K562 (cell line): ENCODE results near the gene NDUFS8. TPM values are rescaled to one million over a fixed set of nuclear protein-coding genes. Genes with fewer than 3 reads are reported as not detected.
A peak's percentile ranks its signal among the peaks of the same experiment; 100 is the strongest.

Experiments used
- ATAC-seq: fragments of 200-7000 bp; cut with Tn5 transposase; 3 replicates; pipeline ENCODE4 v1.9.1; 2020; ENCODE audit warnings: moderate library complexity
- BruUV-seq: library from RNA; stranded (reverse); fragments of 400-500 nt; replicated peaks from 2 replicates; lab custom pipeline; 2021; lab: Mats Ljungman, UMichigan
- CTCF ChIA-PET: fragments of 300-600 bp; formaldehyde crosslinking; extraction: SDS; loops from one replicate; lab custom pipeline; 2021; ENCODE audit warnings: low intra/inter-chr PET ratio; lab: Yijun Ruan, JAX
- POLR2A ChIA-PET: fragments of 300-600, 350-650 bp; sonication (Branson Sonifier 250); formaldehyde crosslinking; extraction: SDS; loops from one replicate; lab custom pipeline; 2021; ENCODE audit warnings: antibody characterized with exemption, inconsistent platforms; lab: Yijun Ruan, JAX
- DNase-seq, 4 experiments: peaks; one replicate each; pipeline versions ENCODE4 v3.0.0 to v3.0.0-alpha.2; 2011 to 2018; ENCODE audit warnings: low spot score in 3 of 4, mixed read lengths in 3 of 4; ENCODE audit errors: extremely low read depth in 1 of 4
- FAIRE-seq: peaks from 2 replicates; lab custom pipeline; 2011; peaks lifted over from hg19 to GRCh38; lab: Jason Lieb, UNC
- H2AFZ ChIP-seq: 2 replicates; pipeline ENCODE4 v1.6.0; 2011; ENCODE audit warnings: low read depth, low read length, control low read depth, inconsistent platforms
- H3K27ac ChIP-seq: fragments of 200-600 bp; 3 replicates; pipeline ENCODE4 v1.8.0; 2011; ENCODE audit warnings: low read depth, mild to moderate bottlenecking, control low read depth, inconsistent platforms, low read length, moderate library complexity, mixed read lengths; ENCODE audit errors: extremely low read depth
- H3K27me3 ChIP-seq, 2 experiments: fragments of 300-600 bp in 1 of 2; 2 replicates in 1 of 2; 3 replicates in 1 of 2; pipeline versions ENCODE4 v1.6.0 to v1.8.0; 2011; ENCODE audit warnings: inconsistent platforms in 2 of 2, low read length in 2 of 2, mild to moderate bottlenecking in 1 of 2, mixed read lengths in 1 of 2, moderate library complexity in 1 of 2; ENCODE audit not compliant: control insufficient read depth in 2 of 2, insufficient read depth in 2 of 2
- H3K36me3 ChIP-seq: fragments of 300-600 bp; 3 replicates; pipeline ENCODE4 v1.8.0; 2011; ENCODE audit warnings: mild to moderate bottlenecking, low read length, inconsistent platforms; ENCODE audit not compliant: control insufficient read depth, insufficient read depth
- H3K4me1 ChIP-seq, 2 experiments: fragments of 200-600 bp in 1 of 2; replicated peaks in 1 of 2; 2 replicates in 1 of 2; 3 replicates in 1 of 2; pipeline versions ENCODE4 v1.5.1 to v1.8.0; 2011; ENCODE audit warnings: inconsistent platforms in 2 of 2, low read length in 2 of 2, mild to moderate bottlenecking in 1 of 2, mixed read lengths in 1 of 2, moderate library complexity in 1 of 2; ENCODE audit not compliant: control insufficient read depth in 2 of 2, insufficient read depth in 2 of 2
- H3K4me2 ChIP-seq: 2 replicates; pipeline ENCODE4 v1.6.1; 2011; ENCODE audit warnings: low read length, control low read depth, inconsistent platforms, mixed read lengths; ENCODE audit not compliant: insufficient read depth
- H3K4me3 ChIP-seq: fragments of 200-600 bp; sonication (generic), shearing (Covaris generic); 2 replicates; pipeline ENCODE4 v1.5.1; 2016; ENCODE audit warnings: control low read depth, inconsistent platforms
- H3K79me2 ChIP-seq: fragments of 200-600 bp; 3 replicates; pipeline ENCODE4 v1.8.0; 2011; ENCODE audit warnings: low read length, inconsistent platforms; ENCODE audit not compliant: control insufficient read depth, insufficient read depth
- H3K9ac ChIP-seq, 2 experiments: 2 replicates each; pipeline versions ENCODE4 v1.6.0 to v1.6.1; 2011; ENCODE audit warnings: low read depth in 2 of 2, low read length in 2 of 2, control low read depth in 1 of 2, inconsistent platforms in 1 of 2, mild to moderate bottlenecking in 1 of 2, mixed read lengths in 1 of 2; ENCODE audit not compliant: insufficient read depth in 1 of 2
- H3K9me1 ChIP-seq: one replicate; pipeline ENCODE4 v1.6.0; 2011; ENCODE audit warnings: inconsistent platforms, mild to moderate bottlenecking, low read length, moderate library complexity; ENCODE audit not compliant: control insufficient read depth, insufficient read depth
- H3K9me3 ChIP-seq: replicated peaks from 2 replicates; pipeline ENCODE4 v1.5.1; 2011; ENCODE audit warnings: low read depth, low read length, inconsistent platforms; ENCODE audit not compliant: control insufficient read depth, insufficient read depth
- H4K20me1 ChIP-seq: replicated peaks from 2 replicates; pipeline ENCODE4 v1.6.1; 2011; ENCODE audit warnings: low read length, inconsistent platforms, mixed read lengths; ENCODE audit not compliant: control insufficient read depth, insufficient read depth
- BCL6 ChIP-seq: fragments of 250-450 bp; sonication (Bioruptor Pico); IDR thresholded peaks from 2 replicates; pipeline ENCODE4 v1.4.0; 2020
- C11orf30 ChIP-seq: fragments of 450-650 bp; IDR thresholded peaks from 2 replicates; pipeline ENCODE4 v1.6.1; 2016; ENCODE audit warnings: low read depth, mild to moderate bottlenecking
- GTF2F1 ChIP-seq: IDR thresholded peaks from 2 replicates; pipeline ENCODE4 v1.6.1; 2011; ENCODE audit warnings: low read depth, low read length, improper control_type of control experiment
- HCFC1 ChIP-seq: IDR thresholded peaks from 2 replicates; pipeline ENCODE4 v1.6.1; 2012; ENCODE audit warnings: low read depth, low read length, improper control_type of control experiment
- IRF2 ChIP-seq: sonication (generic); formaldehyde crosslinking; IDR thresholded peaks from 2 replicates; pipeline ENCODE4 v1.8.1; 2022; ENCODE audit warnings: mild to moderate bottlenecking, missing genetic modification reagents
- RAD51 ChIP-seq: fragments of 450-650 bp; IDR thresholded peaks from 2 replicates; pipeline ENCODE4 v1.7.1; 2016; ENCODE audit warnings: low read depth, mild to moderate bottlenecking, borderline replicate concordance
- ZBTB11 ChIP-seq, 3 experiments: fragments of 200-800 bp in 1 of 3; fragments of 250-450 bp in 1 of 3; fragments of 450-650 bp in 1 of 3; sonication (Bioruptor Pico) in 1 of 3; sonication (Bioruptor generic) in 1 of 3; formaldehyde crosslinking in 1 of 3; IDR thresholded peaks; 2 replicates each; pipeline versions ENCODE4 v1.6.1 to v1.8.0; 2016 to 2022; ENCODE audit warnings: mild to moderate bottlenecking in 2 of 3, missing genetic modification characterization in 2 of 3, missing compliant biosample characterization in 1 of 3, moderate library complexity in 1 of 3
- WGBS: fragments of 100-300 bp; shearing (Covaris generic); methylation state at CpG from one replicate; pipeline ENCODE4 v1.1.6; 2016; ENCODE audit warnings: low coverage, mixed read lengths; ENCODE audit not compliant: insufficient coverage; ENCODE audit errors: missing lambda C conversion rate; 5-methylcytosine and 5-hydroxymethylcytosine counted together
- in situ Hi-C: fragments of 300-500 bp; cut with MboI; formaldehyde crosslinking; loops from 4 replicates; pipeline ENCODE4 v1.15.0; 2018; ENCODE audit warnings: inconsistent platforms, mixed read lengths
- intact Hi-C: fragments of 100-400 bp; cut with micrococcal nuclease; formaldehyde crosslinking; loops from 2 replicates; pipeline ENCODE4 v1.14.2; 2022
- polyA plus RNA-seq, 8 experiments: library from polyadenylated mRNA; depleted of rRNA in 4 of 8; stranded (reverse) in 5 of 8; unstranded in 3 of 8; fragments of >200 nt; fragmentation: Nextera tagmentation in 2 of 8; fragmentation: Illumina TruSeq in 1 of 8; extraction: Ambion mirVana in 2 of 8; extraction: Trizol in 1 of 8; gene quantifications; 2 replicates each; pipeline versions ENCODE4 v1.2.1 to v1.2.3, GENCODE V29; 2011 to 2014; ENCODE audit warnings: inconsistent platforms in 1 of 8, missing spikeins in 1 of 8
- total RNA-seq, 7 experiments: library from RNA; depleted of rRNA in 6 of 7; stranded (reverse); fragments of >200 nt in 6 of 7; fragmentation: Illumina TruSeq in 2 of 7; extraction: Trizol in 2 of 7; gene quantifications; 2 replicates each; pipeline versions ENCODE4 v1.2.1 to v1.2.3, GENCODE V29; 2011 to 2021; ENCODE audit warnings: low replicate concordance in 1 of 7

Gene NDUFS8
- total and polyA plus RNA-seq, 9 of the 15 experiments (the other 6 are each of a cell fraction or from before 2014, with no cell fraction given) = 36.5 to 351 (median 101) TPM

GRCh38 chr11:68033708-68034045 lies 3.2 kb downstream of the NDUFS8 start (continued):
- TF ChIP-seq ZBTB11 (CRISPR knock-in tag; IDR thresholded peaks at IDR 0.05) (no peak), RAD51 (no peak)

DNA sequence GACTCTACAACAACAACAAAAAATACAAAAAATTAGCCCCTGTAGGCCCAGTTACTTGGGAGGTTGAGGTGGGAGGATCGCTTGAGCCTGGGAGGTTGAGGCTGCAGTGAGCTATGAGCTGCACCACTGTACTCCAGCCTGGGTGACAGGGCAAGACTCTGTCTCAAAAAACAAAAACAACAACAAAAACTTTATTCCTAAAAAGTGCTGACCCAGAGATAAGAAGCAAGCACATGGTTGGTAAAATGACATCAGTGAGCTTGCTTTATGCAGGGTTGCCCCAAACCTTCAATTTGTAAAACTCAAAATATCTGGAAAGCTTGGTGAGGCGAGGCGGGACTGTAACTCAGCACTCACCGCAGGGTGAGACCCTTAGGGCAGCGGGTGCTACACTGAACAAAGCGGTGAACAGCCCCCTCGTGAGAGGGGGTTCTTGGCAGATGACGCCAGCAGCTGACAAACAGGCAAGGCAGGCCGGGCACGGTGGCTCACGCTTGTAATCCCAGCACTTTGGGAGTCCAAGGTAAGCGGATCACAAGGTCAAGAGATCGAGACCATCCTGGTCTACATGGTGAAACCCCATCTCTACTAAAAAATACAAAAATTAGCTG lies 4.9 kb downstream of the NDUFS8 start:
- no peaks in the 10 kb centered on the region for H3K9me1 ChIP-seq
- ATAC-seq (no peak), FAIRE-seq (no peak), DNase-seq (no peak)
- no peaks in the 10 kb centered on the region for H3K27me3 ChIP-seq
- no TSS peak for BruUV-seq
- peaks cover 44% of the 10 kb centered on the region; the same call in 2 of the 3 replicates for H3K36me3 ChIP-seq
- peaks cover 25 to 76% of the 10 kb centered on the region in 2 experiments for H3K4me1 ChIP-seq
- peak overlapping the region in 1 of 2 experiments; percentile 73; a peak in 2 of 4 replicates for H3K9ac ChIP-seq
- WGBS = 86% methylated on average over 13 of the region's 13 CpGs
- ChIA-PET POLR2A (interaction anchor here (0.6 to 1.1 kb wide), 2 partner anchors 14 to 237 kb away, joined by 3 read pairs; no protein-coding TSS in a partner anchor), CTCF (no interaction called here)
- H2AFZ ChIP-seq = no peak overlapping the region
- no peak overlapping the region for H3K4me2 ChIP-seq
- intact Hi-C loops (no loop called here), in situ Hi-C loops (no loop called here)
- no peaks in the 10 kb centered on the region for H4K20me1 ChIP-seq
- no peak overlapping the region for H3K4me3 ChIP-seq
- peaks cover 46% of the 10 kb centered on the region for H3K79me2 ChIP-seq
- H3K9me3 ChIP-seq = no peaks in the 10 kb centered on the region
- no peak overlapping the region for H3K27ac ChIP-seq
- TF ChIP-seq IRF2 (CRISPR knock-in tag) (no peak), GTF2F1 (no peak), HCFC1 (no peak), BCL6 (no peak), C11orf30 (peak; percentile 78)
